OCI-LY1 (cell line): ENCODE measurements around the gene DNAAF5.

Experiments used
- H2AFZ ChIP-seq: fragments of 200-600 bp; sonication (generic), shearing (Covaris generic); 2 replicates; pipeline ENCODE4 v1.6.0; 2014; ENCODE audit warnings: antibody characterized with exemption, mild to moderate bottlenecking, low read length
- H3F3A ChIP-seq: fragments of 200-600 bp; sonication (generic), shearing (Covaris generic); 2 replicates; pipeline ENCODE4 v1.6.0; 2014; ENCODE audit warnings: mild to moderate bottlenecking, antibody characterized with exemption, low read length, moderate library complexity; ENCODE audit not compliant: insufficient read depth
- H3K27ac ChIP-seq: fragments of 200-600 bp; sonication (generic); 2 replicates; pipeline ENCODE4 v1.5.1; 2014; ENCODE audit warnings: low read length, mixed run types, mild to moderate bottlenecking, low read depth; ENCODE audit not compliant: poor library complexity, severe bottlenecking
- H3K27me3 ChIP-seq: fragments of 200-600 bp; sonication (generic); 2 replicates; pipeline ENCODE4 v1.6.0; 2014; ENCODE audit warnings: antibody characterized with exemption, mild to moderate bottlenecking, low read length, moderate library complexity; ENCODE audit not compliant: insufficient read depth
- H3K36me3 ChIP-seq: fragments of 200-600 bp; sonication (generic); 2 replicates; pipeline ENCODE4 v1.6.1; 2014; ENCODE audit warnings: mild to moderate bottlenecking, antibody characterized with exemption, low read length, moderate library complexity, mixed read lengths; ENCODE audit not compliant: insufficient read depth
- H3K4me1 ChIP-seq: fragments of 200-600 bp; sonication (generic); 2 replicates; pipeline ENCODE4 v1.5.1; 2014; ENCODE audit warnings: mild to moderate bottlenecking, low read length, moderate library complexity; ENCODE audit not compliant: insufficient read depth, severe bottlenecking
- H3K4me2 ChIP-seq: fragments of 200-600 bp; sonication (generic), shearing (Covaris generic); 2 replicates; pipeline ENCODE4 v1.6.1; 2014; ENCODE audit warnings: low read length
- H3K4me3 ChIP-seq: fragments of 200-600 bp; sonication (generic); 2 replicates; pipeline ENCODE4 v1.5.1; 2014; ENCODE audit warnings: low read length, low read depth, mild to moderate bottlenecking, mixed read lengths; ENCODE audit not compliant: poor library complexity, severe bottlenecking
- H3K79me2 ChIP-seq: fragments of 200-600 bp; shearing (Covaris generic); 2 replicates; pipeline ENCODE4 v1.6.1; 2016; ENCODE audit warnings: mixed run types, low read length, mixed read lengths; ENCODE audit not compliant: insufficient read depth
- H3K9ac ChIP-seq: fragments of 200-600 bp; sonication (generic), shearing (Covaris generic); 2 replicates; pipeline ENCODE4 v1.6.1; 2014; ENCODE audit warnings: mild to moderate bottlenecking, low read length, mixed read lengths
- H3K9me2 ChIP-seq: fragments of 200-600 bp; sonication (generic), shearing (Covaris generic); 2 replicates; pipeline ENCODE4 v1.6.1; 2014; ENCODE audit warnings: low read depth, mild to moderate bottlenecking, low read length, mixed read lengths
- H3K9me3 ChIP-seq: fragments of 200-600 bp; shearing (Covaris generic); 2 replicates; pipeline ENCODE4 v1.6.1; 2014; ENCODE audit warnings: low read length, mixed read lengths
- H4K20me1 ChIP-seq: fragments of 200-600 bp; sonication (generic), shearing (Covaris generic); 2 replicates; pipeline ENCODE4 v1.6.0; 2016; ENCODE audit warnings: mild to moderate bottlenecking, low read length; ENCODE audit not compliant: insufficient read depth
- EZH2 ChIP-seq: fragments of 200-600 bp; sonication (generic), shearing (Covaris generic); IDR thresholded peaks from 2 replicates; pipeline ENCODE4 v1.8.0; 2017; ENCODE audit warnings: borderline replicate concordance, mixed run types, mild to moderate bottlenecking, antibody characterized with exemption, low read length, moderate library complexity, mixed read lengths
- TF ChIP-seq, protein P1 (sequence below): fragments of 200-600 bp; sonication (generic), shearing (Covaris generic); IDR thresholded peaks from 2 replicates; pipeline ENCODE4 v1.5.1; 2017; ENCODE audit warnings: mild to moderate bottlenecking, antibody characterized with exemption, low read length, moderate library complexity, mixed read lengths

The DNAAF5 gene

DNA sequence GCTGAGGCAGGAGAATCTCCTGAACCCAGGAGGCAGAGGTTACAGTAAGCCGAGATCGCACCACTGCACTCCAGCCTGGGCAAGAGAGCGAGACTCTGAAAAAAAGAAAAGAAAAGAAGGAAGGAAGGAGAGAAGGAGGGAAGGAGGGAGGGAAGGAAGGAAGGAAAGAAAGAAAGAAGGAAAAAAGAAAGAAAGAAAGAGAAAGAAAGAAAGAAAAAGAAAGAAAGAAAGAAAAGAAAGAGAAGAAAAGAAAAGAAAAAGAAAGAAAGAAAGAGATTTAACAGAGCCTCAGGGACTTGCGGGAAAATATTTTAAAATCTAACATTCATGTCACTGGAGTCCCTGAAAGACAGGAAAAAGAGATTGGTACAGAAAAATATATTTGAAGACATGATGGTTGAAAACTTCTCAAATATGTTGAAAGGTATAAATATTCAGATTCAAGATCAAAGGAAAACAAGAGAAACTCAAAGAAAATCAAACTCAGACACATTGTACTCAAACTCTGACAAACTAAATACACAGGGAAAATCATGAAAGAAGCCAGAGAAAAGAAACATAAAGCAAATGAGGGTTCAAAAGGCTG, 25.3 kb upstream of the DNAAF5 start:
- Histone ChIP-seq H3K36me3 (peaks cover 8% of the 10 kb centered on the region), H3K9ac (no peak overlapping the region), H3K9me3 (peaks cover 4% of the 10 kb centered on the region; the same call in 1 of the 2 replicates), H4K20me1 (no peaks in the 10 kb centered on the region), H3K79me2 (no peaks in the 10 kb centered on the region), H3K4me2 (no peak overlapping the region), H3K27ac (no peak overlapping the region), H3F3A (no peaks in the 10 kb centered on the region), H3K4me1 (no peaks in the 10 kb centered on the region), H3K4me3 (no peak overlapping the region), H2AFZ (no peak overlapping the region), H3K27me3 (no peaks in the 10 kb centered on the region), H3K9me2 (no peaks in the 10 kb centered on the region)
- no peak for TF ChIP-seq EZH2
- TF ChIP-seq, protein P1, sequence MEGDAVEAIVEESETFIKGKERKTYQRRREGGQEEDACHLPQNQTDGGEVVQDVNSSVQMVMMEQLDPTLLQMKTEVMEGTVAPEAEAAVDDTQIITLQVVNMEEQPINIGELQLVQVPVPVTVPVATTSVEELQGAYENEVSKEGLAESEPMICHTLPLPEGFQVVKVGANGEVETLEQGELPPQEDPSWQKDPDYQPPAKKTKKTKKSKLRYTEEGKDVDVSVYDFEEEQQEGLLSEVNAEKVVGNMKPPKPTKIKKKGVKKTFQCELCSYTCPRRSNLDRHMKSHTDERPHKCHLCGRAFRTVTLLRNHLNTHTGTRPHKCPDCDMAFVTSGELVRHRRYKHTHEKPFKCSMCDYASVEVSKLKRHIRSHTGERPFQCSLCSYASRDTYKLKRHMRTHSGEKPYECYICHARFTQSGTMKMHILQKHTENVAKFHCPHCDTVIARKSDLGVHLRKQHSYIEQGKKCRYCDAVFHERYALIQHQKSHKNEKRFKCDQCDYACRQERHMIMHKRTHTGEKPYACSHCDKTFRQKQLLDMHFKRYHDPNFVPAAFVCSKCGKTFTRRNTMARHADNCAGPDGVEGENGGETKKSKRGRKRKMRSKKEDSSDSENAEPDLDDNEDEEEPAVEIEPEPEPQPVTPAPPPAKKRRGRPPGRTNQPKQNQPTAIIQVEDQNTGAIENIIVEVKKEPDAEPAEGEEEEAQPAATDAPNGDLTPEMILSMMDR, result no peak

DNA sequence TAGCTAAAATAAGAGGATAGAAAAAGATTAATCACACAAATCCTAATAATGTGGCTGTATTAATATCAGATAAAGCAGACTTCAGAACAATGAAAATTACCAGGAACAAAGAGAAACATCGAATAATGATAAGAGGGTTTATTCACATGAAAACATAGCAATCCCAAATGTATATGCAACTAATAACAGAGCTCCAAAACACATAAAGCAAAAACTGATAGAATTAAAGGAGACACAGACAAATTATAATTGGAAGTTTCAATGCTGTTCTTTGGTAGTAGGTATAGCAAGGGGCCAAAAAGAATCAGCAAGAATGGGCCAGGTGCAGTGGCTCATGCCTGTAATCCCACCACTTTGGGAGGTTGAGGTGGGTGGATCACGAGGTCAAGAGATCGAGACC, 23.4 kb upstream of the DNAAF5 start:
- H3K9me3 ChIP-seq, result peaks cover 4% of the 10 kb centered on the region; the same call in 1 of the 2 replicates
- no peak overlapping the region for H3K4me3 ChIP-seq
- H3K79me2 ChIP-seq, result no peaks in the 10 kb centered on the region
- H2AFZ ChIP-seq, result no peak overlapping the region
- H3K9me2 ChIP-seq, result no peaks in the 10 kb centered on the region
- no peak overlapping the region for H3K4me2 ChIP-seq
- no peaks in the 10 kb centered on the region for H4K20me1 ChIP-seq
- no peaks in the 10 kb centered on the region for H3F3A ChIP-seq
- no peak overlapping the region for H3K27ac ChIP-seq
- no peak overlapping the region for H3K9ac ChIP-seq
- peaks cover 12% of the 10 kb centered on the region for H3K36me3 ChIP-seq
- H3K4me1 ChIP-seq, result no peaks in the 10 kb centered on the region
- H3K27me3 ChIP-seq, result no peaks in the 10 kb centered on the region
- no peak for TF ChIP-seq EZH2
- TF ChIP-seq, protein P1, result no peak

DNA sequence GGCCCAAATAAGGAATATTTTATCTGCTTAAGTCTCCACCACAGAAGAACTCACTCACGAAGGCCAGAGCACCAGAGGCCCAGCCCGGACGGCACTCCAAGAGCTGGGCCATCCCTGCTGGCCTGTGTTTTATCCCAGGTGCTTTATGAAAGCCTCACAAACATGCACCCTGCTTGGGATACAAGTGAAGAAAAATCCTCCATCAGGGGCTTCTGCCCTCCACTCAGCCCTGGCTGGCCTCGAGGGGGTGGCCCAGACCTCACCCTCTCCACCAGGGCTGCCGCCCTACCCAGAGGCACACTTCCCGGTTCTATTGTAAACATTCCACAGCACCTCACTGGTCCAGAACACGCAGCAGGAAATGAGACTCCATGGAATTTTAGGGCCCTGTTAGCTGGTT, 19.8 kb upstream of the DNAAF5 start:
- no peaks in the 10 kb centered on the region for H3F3A ChIP-seq
- peaks cover 4% of the 10 kb centered on the region; the same call in 1 of the 2 replicates for H3K9me3 ChIP-seq
- no peaks in the 10 kb centered on the region for H3K9me2 ChIP-seq
- no peaks in the 10 kb centered on the region for H3K79me2 ChIP-seq
- H3K27me3 ChIP-seq, result no peaks in the 10 kb centered on the region
- no peak for TF ChIP-seq EZH2
- TF ChIP-seq, protein P1, result no peak
- no peak overlapping the region for H3K4me2 ChIP-seq
- no peak overlapping the region for H3K9ac ChIP-seq
- H3K36me3 ChIP-seq, result peaks cover 13% of the 10 kb centered on the region
- H3K4me3 ChIP-seq, result no peak overlapping the region
- no peaks in the 10 kb centered on the region for H3K4me1 ChIP-seq
- H3K27ac ChIP-seq, result no peak overlapping the region
- H2AFZ ChIP-seq, result no peak overlapping the region
- no peaks in the 10 kb centered on the region for H4K20me1 ChIP-seq
